Karpas-422 (cell line): ENCODE results near the gene ADAMTS13. TPM values are rescaled to one million over a fixed set of nuclear protein-coding genes. Genes with fewer than 3 reads are reported as not detected.

ENCODE experiments used
- DNase-seq: peaks from one replicate; pipeline ENCODE4 v3.0.0-alpha.2; 2015
- H2AFZ ChIP-seq: fragments of 200-600 bp; sonication (generic); 2 replicates; pipeline ENCODE4 v1.6.1; 2014; ENCODE audit warnings: antibody characterized with exemption, low read length, mixed read lengths
- H3K27ac ChIP-seq: fragments of 200-600 bp; sonication (generic); 2 replicates; pipeline ENCODE4 v1.5.1; 2014; ENCODE audit warnings: mild to moderate bottlenecking, low read length, moderate library complexity
- H3K27me3 ChIP-seq: fragments of 200-600 bp; sonication (generic); 2 replicates; pipeline ENCODE4 v1.6.1; 2014; ENCODE audit warnings: low read length, mixed read lengths
- H3K36me3 ChIP-seq: fragments of 200-600 bp; sonication (generic); 2 replicates; pipeline ENCODE4 v1.6.1; 2014; ENCODE audit warnings: low read length, mixed read lengths; ENCODE audit not compliant: insufficient read depth
- H3K4me1 ChIP-seq: fragments of 200-600 bp; sonication (generic); 2 replicates; pipeline ENCODE4 v1.6.1; 2014; ENCODE audit warnings: mild to moderate bottlenecking, low read length, mixed read lengths
- H3K4me2 ChIP-seq: fragments of 200-600 bp; sonication (generic); 2 replicates; pipeline ENCODE4 v1.6.1; 2014; ENCODE audit warnings: low read length, low read depth, mild to moderate bottlenecking; ENCODE audit not compliant: poor library complexity, severe bottlenecking
- H3K4me3 ChIP-seq: fragments of 200-600 bp; sonication (generic); 2 replicates; pipeline ENCODE4 v1.5.1; 2014; ENCODE audit warnings: mild to moderate bottlenecking, antibody characterized with exemption, low read length, mixed read lengths
- H3K79me2 ChIP-seq: fragments of 200-600 bp; sonication (generic); 2 replicates; pipeline ENCODE4 v1.6.1; 2014; ENCODE audit warnings: mild to moderate bottlenecking, low read length, mixed read lengths
- H3K9ac ChIP-seq: fragments of 200-600 bp; sonication (generic); 2 replicates; pipeline ENCODE4 v1.6.0; 2014; ENCODE audit warnings: low read length
- H3K9me2 ChIP-seq: fragments of 200-600 bp; sonication (generic), shearing (Covaris generic); replicated peaks from 2 replicates; pipeline ENCODE4 v1.6.0; 2014; ENCODE audit warnings: mild to moderate bottlenecking, low read length, moderate library complexity; ENCODE audit not compliant: insufficient read depth
- H3K9me3 ChIP-seq: fragments of 300-700, 200-600 bp; sonication (generic); 2 replicates; pipeline ENCODE4 v1.6.1; 2014; ENCODE audit warnings: low read length, mixed read lengths
- H4K20me1 ChIP-seq: fragments of 200-600 bp; sonication (generic); 2 replicates; pipeline ENCODE4 v1.6.1; 2014; ENCODE audit warnings: mild to moderate bottlenecking, antibody characterized with exemption, low read length, low read depth; ENCODE audit not compliant: insufficient read depth
- total RNA-seq: library from RNA; depleted of rRNA; stranded (reverse); fragments of >200 nt; shearing (Covaris generic); gene quantifications from 2 replicates; pipeline ENCODE4 v1.2.3, GENCODE V29; 2014; ENCODE audit warnings: low replicate concordance

The ADAMTS13 gene
- total RNA-seq, 1 experiment from 2014 or later, result 0.34 TPM

DNA sequence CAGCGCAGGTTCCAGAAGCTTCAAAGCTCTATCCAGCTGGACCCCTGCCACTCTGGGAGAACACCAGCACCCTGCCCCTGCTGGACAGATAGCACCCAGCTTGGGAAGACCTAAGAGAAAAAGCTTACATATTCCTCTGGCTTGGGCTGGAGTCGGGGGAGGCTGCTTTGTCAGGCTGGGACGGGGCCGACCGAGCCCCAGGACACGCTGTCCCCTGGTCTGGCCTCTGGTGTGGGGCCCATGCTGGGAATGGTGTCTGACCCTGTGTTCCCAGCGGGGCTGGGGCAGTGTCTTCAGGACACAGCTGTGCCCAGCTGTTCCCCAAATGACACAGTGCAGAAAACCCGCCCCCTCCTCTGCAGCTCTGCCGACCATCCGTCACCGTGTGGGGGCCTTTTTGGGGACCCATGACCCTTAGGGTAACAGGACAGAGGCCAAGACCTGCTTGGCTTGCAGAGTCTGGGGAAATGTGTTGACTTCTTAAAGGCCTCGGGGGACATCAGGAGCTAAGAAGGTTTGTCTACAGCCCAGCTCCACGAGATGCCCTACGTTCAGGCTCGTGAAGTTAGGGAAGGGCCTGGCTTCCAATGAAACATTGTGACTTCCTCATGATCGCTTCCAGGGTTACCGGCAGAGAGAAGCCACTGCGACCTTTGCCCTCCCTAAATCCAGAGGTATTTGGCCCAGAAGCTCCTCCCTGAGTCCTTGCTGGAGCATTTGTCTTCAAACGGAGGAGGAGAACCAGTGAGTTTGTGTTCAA lies 77.1 kb downstream of the ADAMTS13 start:
- Histone ChIP-seq H3K4me3 (no peak overlapping the region), H3K79me2 (no peaks in the 10 kb centered on the region), H2AFZ (no peak overlapping the region), H4K20me1 (no peaks in the 10 kb centered on the region), H3K9ac (no peak overlapping the region), H3K27me3 (no peaks in the 10 kb centered on the region), H3K9me3 (0 out of 2 replicates have a peak, but pooled peaks cover 4% of the 10 kb centered on the region), H3K4me2 (no peak overlapping the region), H3K36me3 (no peaks in the 10 kb centered on the region), H3K27ac (no peak overlapping the region), H3K4me1 (no peaks in the 10 kb centered on the region), H3K9me2 (no peaks in the 10 kb centered on the region)
- no peak for DNase-seq

DNA sequence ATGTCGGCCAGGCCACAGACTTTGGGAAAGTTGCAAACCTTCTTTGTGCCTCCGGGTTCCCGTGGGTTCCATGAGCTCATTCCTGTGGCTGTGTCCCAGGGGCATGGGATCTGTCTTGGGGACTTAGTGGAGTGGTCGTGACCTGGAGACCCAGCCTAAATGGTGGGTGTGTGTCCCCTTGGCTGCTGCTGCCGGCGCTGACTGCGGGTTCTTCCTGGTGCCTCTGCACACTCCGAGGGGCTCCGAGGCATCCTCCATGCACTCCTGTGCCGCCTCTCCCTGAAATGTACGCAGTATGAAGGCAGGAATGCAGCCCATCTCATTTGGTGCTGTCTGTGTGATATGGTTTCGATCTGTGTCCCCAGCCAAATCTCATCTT lies 77.7 kb downstream of the ADAMTS13 start:
- no peak overlapping the region for H2AFZ ChIP-seq
- no peaks in the 10 kb centered on the region for H3K36me3 ChIP-seq
- no peak overlapping the region for H3K27ac ChIP-seq
- DNase-seq, result no peak
- H3K79me2 ChIP-seq, result no peaks in the 10 kb centered on the region
- 0 out of 2 replicates have a peak, but pooled peaks cover 4% of the 10 kb centered on the region for H3K9me3 ChIP-seq
- no peaks in the 10 kb centered on the region for H4K20me1 ChIP-seq
- no peaks in the 10 kb centered on the region for H3K9me2 ChIP-seq
- H3K27me3 ChIP-seq, result no peaks in the 10 kb centered on the region
- no peak overlapping the region for H3K9ac ChIP-seq
- H3K4me3 ChIP-seq, result no peak overlapping the region
- no peak overlapping the region for H3K4me2 ChIP-seq
- H3K4me1 ChIP-seq, result no peaks in the 10 kb centered on the region

DNA sequence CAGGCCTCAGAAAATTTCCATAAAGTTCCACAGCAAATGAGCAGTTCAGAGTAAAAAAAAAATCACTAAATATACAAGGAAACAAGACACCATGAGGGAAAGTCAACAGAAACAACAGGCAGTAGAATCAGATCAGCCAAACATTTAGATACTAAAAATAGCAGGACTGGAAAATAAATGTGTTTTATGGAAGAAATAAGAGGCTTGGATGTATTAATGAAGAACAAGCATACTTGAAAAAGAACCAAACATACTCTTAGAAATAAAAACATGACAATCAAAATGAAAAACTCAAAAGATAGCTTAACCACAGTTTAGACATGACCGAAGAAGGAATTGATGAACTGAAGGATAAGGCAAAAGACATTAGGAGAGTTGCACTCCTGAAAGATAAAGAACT lies 79.9 kb downstream of the ADAMTS13 start:
- H4K20me1 ChIP-seq, result no peaks in the 10 kb centered on the region
- no peak overlapping the region for H3K27ac ChIP-seq
- no peaks in the 10 kb centered on the region for H3K9me2 ChIP-seq
- H3K36me3 ChIP-seq, result no peaks in the 10 kb centered on the region
- H3K79me2 ChIP-seq, result no peaks in the 10 kb centered on the region
- no peak overlapping the region for H3K4me3 ChIP-seq
- no peak overlapping the region for H3K4me2 ChIP-seq
- H3K9me3 ChIP-seq, result 0 out of 2 replicates have a peak, but pooled peaks cover 4% of the 10 kb centered on the region
- H3K9ac ChIP-seq, result no peak overlapping the region
- DNase-seq, result no peak
- H3K27me3 ChIP-seq, result no peaks in the 10 kb centered on the region
- no peaks in the 10 kb centered on the region for H3K4me1 ChIP-seq
- no peak overlapping the region for H2AFZ ChIP-seq

DNA sequence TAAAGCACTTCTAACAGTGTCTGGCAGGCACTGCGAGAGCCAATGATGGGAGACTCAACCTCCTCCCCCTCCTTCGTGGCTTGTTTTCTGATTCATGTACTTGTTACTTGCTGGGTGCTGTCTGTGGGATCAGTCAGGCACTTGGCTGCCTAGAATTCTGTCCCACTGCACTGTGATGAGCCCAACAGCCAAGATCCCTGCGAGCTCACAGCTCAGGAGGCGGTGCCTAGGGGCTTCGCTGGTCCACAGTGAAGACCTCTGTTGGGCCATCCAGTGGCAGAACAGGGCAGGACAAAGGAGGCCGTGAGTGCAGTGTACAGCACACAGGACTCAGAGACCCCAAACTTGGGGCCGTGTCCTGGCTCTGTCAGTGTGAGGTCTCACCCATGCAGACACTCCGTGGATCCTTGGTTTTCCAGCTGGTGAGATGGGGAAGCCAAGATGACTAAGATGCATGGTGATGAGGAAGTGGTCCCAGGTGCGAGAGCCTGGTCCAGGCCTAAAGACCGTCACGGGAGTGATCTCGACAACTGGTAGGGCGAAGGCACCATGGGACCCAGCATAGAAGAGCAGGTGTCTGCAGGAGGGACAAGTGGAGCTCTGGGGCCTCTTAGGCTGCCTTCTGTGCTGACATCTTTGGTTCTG lies 83.1 kb downstream of the ADAMTS13 start:
- H3K9ac ChIP-seq, result no peak overlapping the region
- no peak overlapping the region for H3K4me3 ChIP-seq
- 0 out of 2 replicates have a peak, but pooled peaks cover 4% of the 10 kb centered on the region for H3K9me3 ChIP-seq
- no peaks in the 10 kb centered on the region for H3K79me2 ChIP-seq
- H3K4me2 ChIP-seq, result no peak overlapping the region
- no peaks in the 10 kb centered on the region for H3K9me2 ChIP-seq
- H3K27me3 ChIP-seq, result no peaks in the 10 kb centered on the region
- no peaks in the 10 kb centered on the region for H3K4me1 ChIP-seq
- H3K36me3 ChIP-seq, result no peaks in the 10 kb centered on the region
- no peak overlapping the region for H3K27ac ChIP-seq
- no peak overlapping the region for H2AFZ ChIP-seq
- no peaks in the 10 kb centered on the region for H4K20me1 ChIP-seq
- no peak for DNase-seq

DNA sequence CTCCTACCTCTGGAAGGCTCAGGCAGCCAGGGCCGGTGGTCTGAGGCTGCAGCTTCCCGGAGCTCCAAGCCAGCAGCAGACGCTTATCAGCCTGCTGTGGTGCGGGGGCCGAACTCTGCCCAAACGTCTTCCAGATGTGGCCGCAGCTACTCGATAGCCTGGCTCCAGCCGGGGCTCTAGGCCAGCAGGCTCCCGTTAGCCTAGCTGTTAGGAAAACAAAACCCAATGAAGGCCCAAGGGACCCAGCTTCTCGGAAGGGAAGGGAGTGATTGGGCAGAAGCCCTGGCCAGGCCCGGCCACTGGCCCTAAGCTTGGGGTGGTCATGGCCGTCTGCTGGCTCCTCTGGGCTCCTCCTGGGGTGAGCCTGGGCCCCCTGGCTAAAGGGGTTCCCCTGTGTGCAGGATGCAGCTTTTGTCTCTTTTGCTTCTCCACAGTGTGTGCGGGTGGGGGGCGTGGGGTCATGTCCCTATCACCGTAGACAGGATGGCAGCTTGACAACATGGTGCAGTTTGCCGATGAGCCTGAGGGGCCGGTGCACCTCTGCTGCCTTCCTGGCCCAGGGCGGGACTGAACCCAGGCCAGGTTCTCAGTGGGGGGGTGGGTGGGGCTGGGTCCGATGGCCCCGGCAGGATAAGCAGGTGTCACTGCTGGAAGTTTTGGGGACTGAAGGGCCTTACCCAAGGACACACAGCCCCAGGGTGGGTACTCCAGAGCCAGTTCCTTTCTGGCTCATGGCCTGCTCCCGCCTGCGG lies 83.9 kb downstream of the ADAMTS13 start:
- no peaks in the 10 kb centered on the region for H4K20me1 ChIP-seq
- H3K36me3 ChIP-seq, result no peaks in the 10 kb centered on the region
- no peak overlapping the region for H3K4me3 ChIP-seq
- H3K4me1 ChIP-seq, result no peaks in the 10 kb centered on the region
- no peak overlapping the region for H3K9ac ChIP-seq
- H3K9me3 ChIP-seq, result 0 out of 2 replicates have a peak, but pooled peaks cover 4% of the 10 kb centered on the region
- H3K4me2 ChIP-seq, result no peak overlapping the region
- no peaks in the 10 kb centered on the region for H3K79me2 ChIP-seq
- no peaks in the 10 kb centered on the region for H3K27me3 ChIP-seq
- no peak overlapping the region for H2AFZ ChIP-seq
- no peak for DNase-seq
- no peaks in the 10 kb centered on the region for H3K9me2 ChIP-seq
- H3K27ac ChIP-seq, result no peak overlapping the region

DNA sequence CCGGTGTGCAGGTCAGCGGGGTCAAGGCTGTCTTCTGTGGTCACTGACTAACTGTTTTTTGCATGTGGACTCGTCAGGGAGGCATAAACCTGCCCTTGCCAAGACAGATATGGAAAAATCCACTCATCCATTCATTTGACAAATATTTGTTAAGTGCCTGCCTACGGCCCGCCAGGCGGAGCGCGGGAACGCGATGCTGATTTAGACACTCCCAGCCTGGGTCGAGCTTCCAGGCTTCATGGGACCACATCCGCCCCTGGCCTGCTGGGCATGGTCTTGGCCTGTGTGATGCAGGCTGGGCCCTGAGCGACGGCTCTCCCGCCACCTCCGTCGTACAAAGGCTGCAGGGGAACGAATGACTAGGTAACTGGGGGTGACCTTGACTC lies 84.5 kb downstream of the ADAMTS13 start:
- H2AFZ ChIP-seq, result no peak overlapping the region

DNA sequence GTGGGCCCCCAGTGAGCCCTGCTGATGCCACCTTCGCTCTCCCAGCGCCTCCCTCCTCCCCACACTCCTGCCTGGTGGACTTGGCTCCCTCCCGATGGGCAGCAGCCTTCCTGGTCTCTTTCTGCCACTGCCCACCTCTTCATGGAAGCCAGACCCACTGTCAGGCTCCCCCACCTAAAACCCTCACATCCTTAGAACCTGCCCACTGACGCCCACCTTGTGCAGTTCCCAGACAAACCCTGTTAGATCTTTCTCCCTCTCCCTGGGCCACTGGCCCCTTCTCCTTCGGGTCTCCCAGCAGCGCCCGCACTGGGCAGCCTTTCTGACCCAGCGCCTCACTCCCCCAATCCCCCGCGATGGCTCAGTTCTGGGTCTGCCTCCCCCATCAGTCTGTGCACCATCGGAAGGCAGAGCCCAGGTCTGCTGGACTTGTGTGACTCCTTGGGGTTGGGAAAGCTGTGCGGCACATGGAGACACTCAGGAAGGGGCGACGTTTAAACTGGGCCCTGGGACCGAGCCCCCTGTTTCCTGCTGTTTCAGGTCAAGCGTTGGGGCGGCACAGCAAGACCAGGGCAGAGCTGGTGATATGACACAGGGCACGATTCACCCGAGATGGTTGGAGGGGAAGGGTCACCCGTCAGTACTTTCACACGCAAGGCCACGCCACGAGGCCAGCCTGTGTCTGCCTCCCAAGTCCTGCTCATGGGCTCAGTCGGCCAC lies 85.2 kb downstream of the ADAMTS13 start:
- Histone ChIP-seq H3K27ac (no peak overlapping the region), H3K36me3 (no peaks in the 10 kb centered on the region), H2AFZ (no peak overlapping the region), H3K27me3 (no peaks in the 10 kb centered on the region), H3K4me1 (no peaks in the 10 kb centered on the region), H3K4me3 (no peak overlapping the region), H4K20me1 (no peaks in the 10 kb centered on the region), H3K9ac (no peak overlapping the region), H3K79me2 (no peaks in the 10 kb centered on the region), H3K4me2 (no peak overlapping the region), H3K9me2 (no peaks in the 10 kb centered on the region), H3K9me3 (no peaks in the 10 kb centered on the region; the same call in 1 of the 2 replicates)
- DNase-seq, result no peak

More for the DNA sequence above, 84.5 kb downstream of the ADAMTS13 start:
- H3K36me3 ChIP-seq, result no peaks in the 10 kb centered on the region
- H3K4me2 ChIP-seq, result no peak overlapping the region
- 0 out of 2 replicates have a peak, but pooled peaks cover 4% of the 10 kb centered on the region for H3K9me3 ChIP-seq
- no peaks in the 10 kb centered on the region for H3K9me2 ChIP-seq
- H4K20me1 ChIP-seq, result no peaks in the 10 kb centered on the region
- no peaks in the 10 kb centered on the region for H3K27me3 ChIP-seq
- no peak overlapping the region for H3K27ac ChIP-seq
- H3K4me1 ChIP-seq, result no peaks in the 10 kb centered on the region
- DNase-seq, result no peak
- H3K4me3 ChIP-seq, result no peak overlapping the region
- H3K9ac ChIP-seq, result no peak overlapping the region
- H3K79me2 ChIP-seq, result no peaks in the 10 kb centered on the region
